Measurements from ENCODE around the gene CTNNA3. TPM values are rescaled to one million over a fixed set of nuclear protein-coding genes. Genes with fewer than 3 reads are reported as not detected.

CTNNA3 gene
- total RNA-seq, 1 experiment from 2014 or later: 0.02 TPM

DNA sequence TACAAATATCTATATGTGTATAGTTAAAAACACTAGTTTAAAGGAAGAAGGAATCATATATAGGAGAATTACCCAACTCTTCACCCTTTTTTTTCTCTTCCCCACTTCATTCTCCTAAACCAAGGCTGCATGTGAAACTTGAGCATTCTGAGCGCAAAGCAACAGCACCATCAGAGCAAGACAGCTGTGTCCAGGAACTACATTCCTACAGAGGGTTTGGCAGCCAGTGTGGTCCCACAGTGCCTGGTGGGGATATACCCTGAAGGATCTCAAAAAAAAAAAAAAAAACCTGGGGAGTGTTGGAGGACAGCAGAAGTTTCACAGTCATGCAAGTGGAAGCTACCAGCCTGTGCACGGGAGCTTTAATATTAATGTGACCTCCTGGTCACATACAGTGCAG lies 310.4 kb downstream of the CTNNA3 start:
- Mint-ChIP-seq H3K27me3 (ENCODE audit: insufficient read depth, unreplicated experiment) (peaks cover 14% of the 10 kb centered on the region), H3K9me3 (ENCODE audit: unreplicated experiment) (no peaks in the 10 kb centered on the region), H3K4me1 (ENCODE audit: insufficient read depth, unreplicated experiment) (no peaks in the 10 kb centered on the region), H3K4me3 (ENCODE audit: unreplicated experiment) (no peak overlapping the region), H3K36me3 (ENCODE audit: insufficient read depth, unreplicated experiment) (no peaks in the 10 kb centered on the region), H3K27ac (ENCODE audit: low read depth, unreplicated experiment) (no peak overlapping the region)
- no peak for DNase-seq (ENCODE audit: unreplicated experiment)
- TF ChIP-seq, protein P1, sequence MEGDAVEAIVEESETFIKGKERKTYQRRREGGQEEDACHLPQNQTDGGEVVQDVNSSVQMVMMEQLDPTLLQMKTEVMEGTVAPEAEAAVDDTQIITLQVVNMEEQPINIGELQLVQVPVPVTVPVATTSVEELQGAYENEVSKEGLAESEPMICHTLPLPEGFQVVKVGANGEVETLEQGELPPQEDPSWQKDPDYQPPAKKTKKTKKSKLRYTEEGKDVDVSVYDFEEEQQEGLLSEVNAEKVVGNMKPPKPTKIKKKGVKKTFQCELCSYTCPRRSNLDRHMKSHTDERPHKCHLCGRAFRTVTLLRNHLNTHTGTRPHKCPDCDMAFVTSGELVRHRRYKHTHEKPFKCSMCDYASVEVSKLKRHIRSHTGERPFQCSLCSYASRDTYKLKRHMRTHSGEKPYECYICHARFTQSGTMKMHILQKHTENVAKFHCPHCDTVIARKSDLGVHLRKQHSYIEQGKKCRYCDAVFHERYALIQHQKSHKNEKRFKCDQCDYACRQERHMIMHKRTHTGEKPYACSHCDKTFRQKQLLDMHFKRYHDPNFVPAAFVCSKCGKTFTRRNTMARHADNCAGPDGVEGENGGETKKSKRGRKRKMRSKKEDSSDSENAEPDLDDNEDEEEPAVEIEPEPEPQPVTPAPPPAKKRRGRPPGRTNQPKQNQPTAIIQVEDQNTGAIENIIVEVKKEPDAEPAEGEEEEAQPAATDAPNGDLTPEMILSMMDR (IDR thresholded peaks at IDR 0.05; ENCODE audit: unreplicated experiment): no peak
- ChIA-PET CTCF (interaction anchor here (0.6 kb wide), 1 partner anchor 851 kb away, joined by 9 read pairs; no protein-coding TSS in a partner anchor), POLR2A (interaction anchor here (0.6 kb wide), 1 partner anchor 242 kb away, joined by 3 read pairs; no protein-coding TSS in a partner anchor)
- intact Hi-C loops (cut with micrococcal nuclease): no loop called here
- BruUV-seq (replicated peaks): no TSS peak

DNA sequence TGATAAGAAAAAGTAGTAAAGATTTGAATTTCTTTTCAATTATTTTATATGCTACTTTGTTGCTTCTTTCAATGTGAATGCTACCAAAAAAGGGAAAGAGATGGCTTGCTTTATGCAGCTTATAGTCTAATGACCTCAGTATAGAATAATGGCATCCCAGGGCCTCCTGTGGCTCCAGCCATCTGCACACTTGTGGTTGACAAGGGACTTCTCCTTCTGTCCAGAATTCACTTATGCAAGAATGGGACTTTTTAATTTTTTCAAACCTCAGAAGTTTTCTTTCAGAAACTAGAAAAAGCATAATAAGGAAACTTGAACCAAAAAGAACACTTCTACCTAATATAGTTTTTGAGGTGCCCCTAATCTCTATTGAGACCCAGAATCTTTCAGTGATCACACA lies 310.9 kb downstream of the CTNNA3 start:
- ChIA-PET CTCF (no interaction called here), POLR2A (interaction anchor here (0.5 kb wide), 1 partner anchor 207 kb away, joined by 3 read pairs; no protein-coding TSS in a partner anchor)
- no peaks in the 10 kb centered on the region for H3K36me3 Mint-ChIP-seq (ENCODE audit: insufficient read depth, unreplicated experiment)
- intact Hi-C loops (cut with micrococcal nuclease): no loop called here
- peaks cover 14% of the 10 kb centered on the region for H3K27me3 Mint-ChIP-seq (ENCODE audit: insufficient read depth, unreplicated experiment)
- H3K4me1 Mint-ChIP-seq (ENCODE audit: insufficient read depth, unreplicated experiment): no peaks in the 10 kb centered on the region
- H3K9me3 Mint-ChIP-seq (ENCODE audit: unreplicated experiment): no peaks in the 10 kb centered on the region
- H3K27ac Mint-ChIP-seq (ENCODE audit: low read depth, unreplicated experiment): no peak overlapping the region
- no peak overlapping the region for H3K4me3 Mint-ChIP-seq (ENCODE audit: unreplicated experiment)
- no TSS peak for BruUV-seq (replicated peaks)
- no peak for DNase-seq (ENCODE audit: unreplicated experiment)
- TF ChIP-seq, protein P1 (IDR thresholded peaks at IDR 0.05; ENCODE audit: unreplicated experiment): no peak

DNA sequence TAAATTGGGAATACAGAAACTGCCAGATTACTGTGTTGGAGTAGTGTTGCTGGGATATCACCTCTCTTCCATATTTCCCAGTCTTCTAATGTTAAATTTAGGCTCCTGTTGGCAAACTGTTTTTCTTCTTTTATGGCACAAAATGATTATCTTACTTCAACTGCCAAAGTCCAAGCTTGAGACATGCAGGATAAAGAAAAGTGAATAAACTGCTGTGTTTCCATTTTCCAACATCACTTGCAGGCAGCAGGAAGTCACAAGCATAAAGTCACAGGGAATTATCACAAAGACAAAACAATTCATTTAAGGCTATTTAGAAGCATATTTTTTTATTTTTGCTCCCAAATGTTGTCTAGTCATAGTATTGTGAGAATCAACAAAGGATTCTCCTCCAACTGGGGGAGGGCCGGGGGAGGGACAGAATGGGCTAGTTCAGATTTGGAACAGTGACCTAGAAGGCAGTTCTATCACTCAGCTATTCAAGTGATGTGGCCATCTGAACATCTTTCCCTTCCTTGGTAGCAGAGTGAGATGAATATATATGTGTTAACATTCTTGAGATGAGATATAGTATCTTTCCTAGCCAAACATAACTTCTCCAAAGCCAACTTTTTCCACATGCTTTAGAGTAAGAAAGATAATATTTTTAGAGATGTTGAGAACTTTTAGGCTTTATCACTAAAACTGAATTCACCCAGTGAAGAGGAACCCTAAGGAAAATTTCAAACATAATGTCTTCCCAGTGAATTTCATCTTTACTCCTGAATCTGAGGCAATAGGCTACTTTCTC lies 364.7 kb downstream of the CTNNA3 start:
- H3K4me1 Mint-ChIP-seq (ENCODE audit: insufficient read depth, unreplicated experiment): no peaks in the 10 kb centered on the region
- intact Hi-C loops (cut with micrococcal nuclease): no loop called here
- TF ChIP-seq, protein P1 (IDR thresholded peaks at IDR 0.05; ENCODE audit: unreplicated experiment): no peak
- H3K4me3 Mint-ChIP-seq (ENCODE audit: unreplicated experiment): no peak overlapping the region
- no peaks in the 10 kb centered on the region for H3K36me3 Mint-ChIP-seq (ENCODE audit: insufficient read depth, unreplicated experiment)
- ChIA-PET POLR2A (interaction anchor here (0.6 kb wide), 1 partner anchor 152 kb away, joined by 5 read pairs; no protein-coding TSS in a partner anchor), CTCF (no interaction called here)
- peaks cover 8% of the 10 kb centered on the region for H3K9me3 Mint-ChIP-seq (ENCODE audit: unreplicated experiment)
- no peaks in the 10 kb centered on the region for H3K27me3 Mint-ChIP-seq (ENCODE audit: insufficient read depth, unreplicated experiment)
- BruUV-seq (replicated peaks): no TSS peak
- DNase-seq (ENCODE audit: unreplicated experiment): no peak
- no peak overlapping the region for H3K27ac Mint-ChIP-seq (ENCODE audit: low read depth, unreplicated experiment)

DNA sequence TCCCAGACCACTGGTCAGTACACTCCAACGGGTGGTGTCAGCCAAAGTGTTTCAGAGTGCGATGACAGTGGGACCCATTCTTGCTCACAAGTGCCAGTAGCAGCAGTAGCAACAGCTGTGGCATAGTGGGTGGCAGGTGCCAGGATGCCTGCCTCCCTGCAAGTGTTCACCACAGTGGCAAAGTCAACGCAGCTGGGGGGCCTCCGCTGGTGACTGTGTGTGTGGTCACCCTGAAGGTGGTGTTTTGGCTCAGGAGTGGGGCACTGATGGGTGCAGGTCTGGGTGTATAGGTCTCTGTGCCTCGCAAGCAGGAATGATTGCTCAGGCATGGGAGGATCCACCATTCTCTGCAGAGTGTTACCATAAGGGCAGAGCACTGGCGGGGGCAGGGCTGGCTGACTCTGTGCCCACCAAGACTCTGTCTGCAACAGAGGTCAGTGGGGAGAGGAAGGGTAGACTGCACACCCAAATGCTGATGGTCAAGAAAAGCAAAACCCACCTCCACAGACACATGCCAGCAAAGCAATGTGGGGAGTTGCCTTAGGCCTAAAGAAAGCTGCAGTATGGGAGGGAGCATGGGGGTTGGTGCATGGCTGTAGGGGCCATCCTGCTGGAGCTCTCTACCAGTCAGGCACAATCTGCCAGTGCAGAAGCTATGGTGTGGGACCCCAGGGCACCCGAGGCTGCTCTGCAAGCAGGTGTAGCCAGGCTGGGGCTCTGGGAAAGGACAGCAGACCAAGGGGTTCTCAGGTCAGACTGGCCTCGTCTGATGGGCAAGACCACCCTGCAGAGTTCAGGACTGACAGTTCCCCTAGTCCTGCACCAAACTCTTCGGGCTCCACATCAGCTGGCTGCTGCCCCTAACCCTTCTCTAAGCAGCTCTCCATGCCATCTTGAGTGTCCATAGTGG lies 368.1 kb downstream of the CTNNA3 start:
- Mint-ChIP-seq H3K9me3 (ENCODE audit: unreplicated experiment) (peaks cover 22% of the 10 kb centered on the region), H3K27ac (ENCODE audit: low read depth, unreplicated experiment) (no peak overlapping the region), H3K27me3 (ENCODE audit: insufficient read depth, unreplicated experiment) (no peaks in the 10 kb centered on the region), H3K4me1 (ENCODE audit: insufficient read depth, unreplicated experiment) (no peaks in the 10 kb centered on the region), H3K4me3 (ENCODE audit: unreplicated experiment) (no peak overlapping the region), H3K36me3 (ENCODE audit: insufficient read depth, unreplicated experiment) (no peaks in the 10 kb centered on the region)
- ChIA-PET POLR2A (interaction anchor here (0.7 kb wide), 1 partner anchor 600 kb away, joined by 5 read pairs; no protein-coding TSS in a partner anchor), CTCF (interaction anchor here (0.8 kb wide), 1 partner anchor 22 kb away, joined by 3 read pairs; no protein-coding TSS in a partner anchor)
- no TSS peak for BruUV-seq (replicated peaks)
- intact Hi-C loops (cut with micrococcal nuclease): no loop called here
- TF ChIP-seq, protein P1 (IDR thresholded peaks at IDR 0.05; ENCODE audit: unreplicated experiment): no peak
- DNase-seq (ENCODE audit: unreplicated experiment): no peak
